Astrocyte (in vitro differentiated cells and primary cell): ENCODE data around the gene TMEM220.

Experiments
- CTCF ChIP-seq: IDR thresholded peaks from 2 replicates; pipeline ENCODE4 v1.5.1; 2011; ENCODE audit warnings: low read depth, mild to moderate bottlenecking, inconsistent platforms, low read length, moderate library complexity; ENCODE audit not compliant: insufficient read depth
- EZH2 ChIP-seq: IDR thresholded peaks from 2 replicates; pipeline ENCODE4 v1.6.1; 2012; ENCODE audit warnings: mild to moderate bottlenecking, low read length, inconsistent platforms; ENCODE audit not compliant: insufficient read depth

- TF ChIP-seq CTCF: no peak
- no peak for TF ChIP-seq EZH2
Measured at GRCh38 chr17:10713318-10713717, 16.5 kb downstream of the TMEM220 start.
